Muscle layer of duodenum (tissue), 2 donors: Measurements from ENCODE around the gene SDR42E1.

ENCODE experiments used
- H3K27ac ChIP-seq: one replicate; pipeline ENCODE4 v1.7.0; 2013; ENCODE audit warnings: mild to moderate bottlenecking, low read length
- H3K27me3 ChIP-seq: one replicate; pipeline ENCODE4 v1.7.0; 2013; ENCODE audit warnings: low read depth, mild to moderate bottlenecking, control low read depth, low read length
- H3K36me3 ChIP-seq, 2 donors: one replicate each; pipeline ENCODE4 v1.7.0; 2013; ENCODE audit warnings: low read length in 2 of 2, control low read depth in 1 of 2, mild to moderate bottlenecking in 1 of 2; ENCODE audit not compliant: insufficient read depth in 2 of 2, control insufficient read depth in 1 of 2
- H3K4me1 ChIP-seq, 2 donors: one replicate each; pipeline ENCODE4 v1.7.0; 2013; ENCODE audit warnings: low read length in 2 of 2, mild to moderate bottlenecking in 2 of 2, control low read depth in 1 of 2, moderate library complexity in 1 of 2; ENCODE audit not compliant: insufficient read depth in 2 of 2, control insufficient read depth in 1 of 2
- H3K4me3 ChIP-seq, 2 donors: one replicate each; pipeline ENCODE4 v1.7.0; 2013; ENCODE audit warnings: low read length in 2 of 2, low read depth in 1 of 2, mild to moderate bottlenecking in 1 of 2
- H3K9me3 ChIP-seq, 2 donors: one replicate each; pipeline ENCODE4 v1.7.0; 2013; ENCODE audit warnings: low read length in 2 of 2, control low read depth in 1 of 2, mild to moderate bottlenecking in 1 of 2; ENCODE audit not compliant: control insufficient read depth in 1 of 2
- donor health status: healthy.

Gene SDR42E1

DNA sequence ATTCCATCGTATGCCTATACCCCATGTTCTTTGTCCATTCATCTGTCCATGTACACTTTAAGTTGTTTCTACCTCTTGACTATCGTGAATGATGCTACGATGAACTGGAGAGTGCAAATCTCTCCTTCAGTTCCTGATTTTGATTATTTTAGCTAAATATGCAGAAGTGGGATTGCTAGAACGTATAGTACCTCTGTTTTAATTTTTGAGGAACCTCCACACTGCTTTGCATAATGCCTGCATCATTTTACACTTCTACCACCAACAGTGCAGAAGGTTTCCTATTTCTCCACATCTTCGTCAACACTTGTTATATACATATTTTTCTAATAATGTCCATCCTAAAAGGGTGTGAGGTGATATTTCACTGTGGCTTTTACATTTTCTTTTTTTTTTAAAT lies 43.9 kb downstream of the SDR42E1 start:
- H3K27me3 ChIP-seq, result no peaks in the 10 kb centered on the region
- no peak overlapping the region for H3K4me3 ChIP-seq
- H3K9me3 ChIP-seq, result peaks cover 11 to 13% of the 10 kb centered on the region in 2 donors
- no peaks in the 10 kb centered on the region for H3K36me3 ChIP-seq
- no peak overlapping the region for H3K27ac ChIP-seq
- no peaks in the 10 kb centered on the region for H3K4me1 ChIP-seq

DNA sequence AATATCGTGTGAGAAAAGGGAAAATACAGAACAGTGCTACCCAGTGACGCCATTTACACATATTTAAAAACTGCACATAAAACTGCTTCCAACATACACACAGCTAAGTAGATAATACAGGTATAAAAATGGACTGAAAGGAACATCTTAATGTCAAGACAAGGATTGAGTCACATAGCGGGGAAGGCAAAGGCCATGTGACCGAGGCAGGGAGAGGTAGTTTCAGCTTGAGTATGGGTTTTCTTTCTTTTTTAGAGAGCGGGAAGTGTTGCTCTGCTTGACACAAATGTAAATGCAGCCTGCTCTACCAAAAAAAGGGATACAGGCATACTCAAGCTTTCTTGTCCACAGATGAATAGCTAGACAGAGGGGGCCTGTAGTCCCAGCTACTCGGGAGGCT lies 46.5 kb downstream of the SDR42E1 start:
- Histone ChIP-seq H3K4me3 (no peak overlapping the region), H3K9me3 (no peaks in the 10 kb centered on the region), H3K4me1 (no peaks in the 10 kb centered on the region), H3K36me3 (no peaks in the 10 kb centered on the region), H3K27ac (no peak overlapping the region), H3K27me3 (no peaks in the 10 kb centered on the region)

DNA sequence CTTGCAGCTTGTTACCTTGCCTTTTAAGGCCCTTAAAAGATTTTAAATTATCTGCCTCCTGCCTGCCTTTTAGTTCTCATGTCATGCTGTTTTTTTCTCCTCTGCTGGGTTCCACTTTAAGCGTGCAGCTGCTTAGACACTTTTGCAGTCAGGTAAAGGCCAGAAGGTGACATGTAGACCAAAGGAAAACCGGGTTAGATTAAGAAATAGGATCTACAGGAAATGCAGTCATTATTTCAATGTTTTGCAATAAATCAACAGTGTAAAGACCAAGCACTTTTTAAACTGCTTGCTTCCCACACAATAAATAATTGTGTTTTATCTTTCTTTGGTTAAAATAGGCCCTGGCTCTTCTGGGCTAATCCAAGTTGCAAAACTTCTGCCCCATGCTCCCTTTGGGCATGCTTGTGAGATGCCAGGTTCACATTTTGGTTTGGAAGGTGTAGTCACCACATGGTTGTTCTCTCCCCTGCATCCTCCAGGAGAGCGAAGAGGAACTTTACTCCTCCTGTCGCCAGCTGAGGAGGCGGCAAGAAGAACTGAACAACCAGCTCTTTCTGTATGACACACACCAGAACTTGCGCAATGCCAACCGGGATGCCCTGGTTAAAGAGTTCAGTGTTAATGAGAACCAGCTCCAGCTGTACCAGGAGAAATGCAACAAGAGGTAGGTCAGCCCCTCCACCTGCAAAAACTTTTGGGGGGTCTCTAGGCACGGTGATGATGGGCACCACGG lies 54.9 kb downstream of the SDR42E1 start:
- H3K36me3 ChIP-seq, result no peaks in the 10 kb centered on the region
- H3K27ac ChIP-seq, result no peak overlapping the region
- H3K4me3 ChIP-seq, result no peak overlapping the region
- peaks cover 0 to 4% of the 10 kb centered on the region in 2 donors for H3K9me3 ChIP-seq
- H3K27me3 ChIP-seq, result no peaks in the 10 kb centered on the region
- no peaks in the 10 kb centered on the region for H3K4me1 ChIP-seq

DNA sequence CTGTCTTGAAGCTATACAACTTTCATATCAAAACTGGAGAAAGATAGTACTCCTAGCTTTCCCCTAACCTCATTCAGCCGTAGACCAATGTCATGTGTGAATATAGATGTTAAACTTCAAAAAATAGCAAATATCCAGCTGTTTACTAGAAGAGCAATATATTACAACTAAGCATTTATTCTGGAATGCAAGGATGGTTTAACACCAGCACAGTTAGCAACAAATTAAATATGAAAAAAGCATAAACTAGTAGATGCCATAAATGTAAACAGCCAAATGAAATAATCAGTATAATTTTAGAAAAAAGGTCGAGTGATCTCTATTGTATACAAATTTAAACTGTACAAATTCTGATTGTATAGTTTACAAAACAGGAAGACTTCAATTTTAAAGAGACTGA lies 59.7 kb downstream of the SDR42E1 start:
- no peak overlapping the region for H3K27ac ChIP-seq
- peaks cover 0 to 10% of the 10 kb centered on the region in 2 donors for H3K9me3 ChIP-seq
- H3K4me3 ChIP-seq, result no peak overlapping the region
- H3K4me1 ChIP-seq, result no peaks in the 10 kb centered on the region
- H3K27me3 ChIP-seq, result no peaks in the 10 kb centered on the region
- peaks cover 0 to under 1% of the 10 kb centered on the region in 2 donors for H3K36me3 ChIP-seq

DNA sequence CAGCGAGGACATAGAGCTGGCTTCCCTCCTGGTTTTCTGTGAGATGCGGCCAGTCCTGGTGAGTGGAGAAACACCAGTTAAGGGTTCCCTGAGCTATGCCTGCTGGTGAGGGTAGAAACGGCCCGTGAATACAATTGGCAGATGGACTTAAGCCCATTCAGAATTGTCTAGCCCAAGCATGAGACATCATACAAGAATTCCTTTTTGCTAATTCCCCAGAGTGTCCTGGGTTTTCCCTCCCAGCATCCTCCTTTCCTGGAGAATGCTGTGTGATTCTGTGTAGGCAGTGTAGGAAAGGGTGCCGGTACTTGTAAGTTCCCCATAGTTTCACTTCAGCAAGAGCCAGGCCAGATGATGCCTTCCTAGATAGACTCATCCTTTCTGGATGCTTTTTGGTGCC lies 65.1 kb downstream of the SDR42E1 start:
- Histone ChIP-seq H3K27ac (no peak overlapping the region), H3K27me3 (no peaks in the 10 kb centered on the region)

DNA sequence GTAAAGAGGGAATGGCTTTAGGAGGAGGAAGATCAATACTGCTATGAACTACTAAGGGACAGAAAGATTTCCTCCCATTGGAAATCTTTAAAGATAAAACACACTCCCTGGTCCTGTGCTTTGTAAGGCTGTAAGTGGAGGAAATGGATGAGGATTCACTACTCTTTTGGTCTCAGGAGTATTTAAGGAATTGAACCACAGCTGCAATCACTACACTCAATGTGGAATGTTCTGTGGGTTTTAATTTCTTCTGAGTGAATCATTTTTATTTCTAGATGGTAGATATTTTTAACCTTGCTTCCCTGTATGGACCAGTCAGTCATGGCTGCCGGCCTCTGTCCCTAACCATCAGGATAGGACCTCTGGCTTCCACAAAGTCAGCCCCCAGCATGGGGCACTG lies 65.6 kb downstream of the SDR42E1 start:
- H3K4me3 ChIP-seq, result no peak overlapping the region
- no peak overlapping the region for H3K27ac ChIP-seq
- H3K4me1 ChIP-seq, result no peaks in the 10 kb centered on the region
- H3K9me3 ChIP-seq, result no peaks in the 10 kb centered on the region
- H3K36me3 ChIP-seq, result peaks cover 0 to 7% of the 10 kb centered on the region in 2 donors
- H3K27me3 ChIP-seq, result no peaks in the 10 kb centered on the region

More for the DNA sequence above, 65.1 kb downstream of the SDR42E1 start:
- Histone ChIP-seq H3K4me1 (no peaks in the 10 kb centered on the region), H3K9me3 (peaks cover 0 to 4% of the 10 kb centered on the region in 2 donors), H3K36me3 (peaks cover 0 to 7% of the 10 kb centered on the region in 2 donors), H3K4me3 (no peak overlapping the region)

DNA sequence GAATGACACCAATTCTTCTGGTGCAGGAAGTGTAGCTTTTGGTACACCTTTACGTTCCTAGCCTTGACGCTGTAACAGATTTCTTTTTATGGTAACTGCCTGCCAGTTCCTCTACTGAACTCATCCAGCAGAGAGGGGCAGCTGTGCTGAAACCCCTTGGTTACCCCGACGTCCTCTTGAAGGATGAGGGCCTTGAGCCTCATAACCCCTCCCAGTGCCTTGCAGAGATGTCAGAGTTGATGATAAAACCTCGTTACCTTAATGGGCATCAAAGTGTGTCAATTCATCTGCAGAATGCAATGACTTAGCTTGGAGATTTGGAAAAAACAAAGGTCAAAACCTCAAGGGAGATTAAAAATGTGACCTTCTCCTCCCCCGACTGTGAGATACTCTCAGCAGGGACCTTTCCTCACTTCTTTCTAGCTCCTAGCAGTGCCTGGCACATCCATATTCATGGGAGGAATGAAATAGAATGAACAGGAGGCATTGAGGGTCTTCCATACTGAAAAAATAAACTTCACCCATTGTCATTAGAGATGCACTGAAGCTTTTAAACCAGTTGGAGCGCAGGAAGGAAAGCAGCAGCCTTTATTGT lies 69.2 kb downstream of the SDR42E1 start:
- H3K36me3 ChIP-seq, result peaks cover 0 to 7% of the 10 kb centered on the region in 2 donors
- no peaks in the 10 kb centered on the region for H3K27me3 ChIP-seq
- no peak overlapping the region for H3K27ac ChIP-seq
- no peaks in the 10 kb centered on the region for H3K9me3 ChIP-seq
- peaks cover 0 to 9% of the 10 kb centered on the region in 2 donors for H3K4me1 ChIP-seq
- no peak overlapping the region for H3K4me3 ChIP-seq

DNA sequence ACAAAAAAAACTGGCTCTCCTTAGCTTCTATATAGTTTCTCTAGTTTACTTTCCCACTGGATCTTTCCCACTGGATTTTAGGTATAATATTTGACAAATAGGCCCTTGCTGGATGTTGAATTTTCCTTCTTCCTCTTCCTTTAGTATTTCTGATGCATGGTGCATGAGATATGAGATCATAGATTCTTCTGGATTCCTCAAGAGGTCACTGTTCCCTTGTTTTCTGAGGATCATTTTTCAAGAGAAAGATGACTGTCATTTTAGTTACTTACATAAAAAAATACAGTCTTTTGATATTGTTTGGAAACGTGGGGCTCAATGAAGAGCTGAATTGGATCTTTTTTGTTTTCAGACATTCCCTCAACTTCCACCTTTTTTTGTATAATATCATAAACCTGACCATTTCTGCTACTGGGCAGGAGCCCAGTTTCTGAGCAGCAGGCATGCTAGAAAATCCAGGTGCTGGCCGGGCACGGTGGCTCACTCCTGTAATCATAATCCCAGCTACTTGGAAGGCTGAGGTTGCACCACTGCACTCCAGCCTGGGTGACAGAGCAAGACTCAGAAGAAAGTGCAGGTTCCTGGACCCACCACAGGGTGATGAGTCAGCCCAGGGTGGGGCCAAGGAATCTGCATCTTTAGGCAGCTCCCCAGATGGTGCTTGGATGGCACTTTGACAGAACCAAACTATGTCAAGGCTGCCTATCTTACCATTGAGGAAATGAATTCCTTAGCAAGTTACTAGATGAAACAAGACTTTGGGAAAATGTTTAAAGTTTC lies 70.3 kb downstream of the SDR42E1 start:
- H3K27ac ChIP-seq, result no peak overlapping the region
- peaks cover 0 to 19% of the 10 kb centered on the region in 2 donors for H3K4me1 ChIP-seq
- no peaks in the 10 kb centered on the region for H3K9me3 ChIP-seq
- H3K4me3 ChIP-seq, result no peak overlapping the region
- no peaks in the 10 kb centered on the region for H3K27me3 ChIP-seq
- peaks cover 0 to under 1% of the 10 kb centered on the region in 2 donors for H3K36me3 ChIP-seq

DNA sequence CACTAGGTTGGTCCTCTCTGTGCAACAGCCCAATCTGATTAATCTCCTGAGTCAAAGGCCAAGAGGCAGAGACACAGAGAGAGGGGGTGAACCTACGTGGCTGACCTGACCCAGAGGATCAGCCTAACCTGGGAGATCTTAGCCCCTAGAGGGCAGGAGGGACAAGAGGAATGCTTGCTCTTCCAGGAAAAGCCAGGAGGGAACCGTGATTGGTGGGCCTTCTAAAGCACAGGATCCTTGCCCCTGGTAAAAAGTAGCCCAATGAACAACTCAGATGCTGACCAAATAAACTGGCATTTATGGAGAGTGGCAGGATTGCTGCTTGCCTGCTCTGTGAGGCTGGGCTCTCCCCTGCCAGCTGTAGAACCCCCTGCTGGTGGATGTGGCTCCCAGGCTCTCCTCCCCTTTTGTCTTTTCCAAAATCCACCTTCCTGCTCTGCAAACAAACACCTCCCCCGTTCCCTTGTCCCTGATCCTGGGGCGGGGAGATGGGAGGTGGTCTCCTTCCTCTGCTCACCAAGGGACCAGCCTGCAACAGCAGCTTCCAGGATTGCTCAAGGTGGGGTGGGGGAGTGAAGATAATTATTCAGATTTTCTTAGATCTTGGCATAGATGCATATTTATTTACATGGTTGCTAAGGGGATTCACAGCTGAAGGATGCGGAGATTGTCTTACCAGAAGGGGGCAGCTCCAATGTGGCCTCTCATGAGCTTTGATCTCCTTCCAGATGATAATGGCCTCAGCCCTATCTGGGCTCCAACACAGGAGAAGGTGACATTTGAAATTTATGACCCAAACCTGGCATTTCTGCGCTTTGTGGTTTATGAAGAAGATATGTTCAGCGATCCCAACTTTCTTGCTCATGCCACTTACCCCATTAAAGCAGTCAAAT lies 71.9 kb downstream of the SDR42E1 start:
- peaks cover 0 to 19% of the 10 kb centered on the region in 2 donors for H3K4me1 ChIP-seq
- no peaks in the 10 kb centered on the region for H3K9me3 ChIP-seq
- H3K36me3 ChIP-seq, result no peaks in the 10 kb centered on the region
- no peaks in the 10 kb centered on the region for H3K27me3 ChIP-seq
- no peak overlapping the region for H3K27ac ChIP-seq
- H3K4me3 ChIP-seq, result no peak overlapping the region
